HG03432 (cell line): ENCODE results near the gene MRM3.
"Not testable (repeated sequence)": the region's sequence is repeated elsewhere in the genome, so short reads cannot be mapped to it uniquely, and the experiment has no call there.

Experiments used
- ATAC-seq: cut with Tn5 transposase; IDR thresholded peaks from one replicate; pipeline ENCODE4 v1.9.1; 2021; ENCODE audit warnings: mild to moderate bottlenecking, moderate library complexity; ENCODE audit not compliant: unreplicated experiment

Gene MRM3

GRCh38 chr17:794876-795275 lies 12.7 kb downstream of the MRM3 start:
- no peak for ATAC-seq

GRCh38 chr17:795276-795675 lies 13.1 kb downstream of the MRM3 start:
- ATAC-seq = no peak

GRCh38 chr17:795721-796120 lies 13.6 kb downstream of the MRM3 start:
- no peak for ATAC-seq

- ATAC-seq = no peak
Observed at GRCh38 chr17:796609-797008, 14.5 kb downstream of the MRM3 start.

GRCh38 chr17:797236-797840 lies 15.2 kb downstream of the MRM3 start:
- no peak for ATAC-seq

GRCh38 chr17:798246-798645 lies 16.1 kb downstream of the MRM3 start:
- ATAC-seq = no peak

GRCh38 chr17:799261-799660 lies 17.1 kb downstream of the MRM3 start:
- ATAC-seq = no peak

GRCh38 chr17:800446-801242 lies 18.5 kb downstream of the MRM3 start:
- no peak for ATAC-seq

- ATAC-seq = no peak
Observed at GRCh38 chr17:801660-802059, 19.5 kb downstream of the MRM3 start.

GRCh38 chr17:802481-802880 lies 20.3 kb downstream of the MRM3 start:
- no peak for ATAC-seq

GRCh38 chr17:802901-803881 lies 21.0 kb downstream of the MRM3 start:
- ATAC-seq = no peak

GRCh38 chr17:804541-805435 lies 22.6 kb downstream of the MRM3 start:
- no peak for ATAC-seq

GRCh38 chr17:805886-806285 lies 23.7 kb downstream of the MRM3 start:
- not testable (repeated sequence) for ATAC-seq

GRCh38 chr17:806346-806745 lies 24.2 kb downstream of the MRM3 start:
- ATAC-seq = no peak

- no peak for ATAC-seq
Observed at GRCh38 chr17:806781-807522, 24.8 kb downstream of the MRM3 start.

GRCh38 chr17:807523-808294 lies 25.6 kb downstream of the MRM3 start:
- no peak for ATAC-seq

GRCh38 chr17:811051-811784 lies 29.1 kb downstream of the MRM3 start:
- no peak for ATAC-seq

- no peak for ATAC-seq
Observed at GRCh38 chr17:812638-813204, 30.6 kb downstream of the MRM3 start.
